ENCODE data around the gene SYNE2. TPM values are rescaled to one million over a fixed set of nuclear protein-coding genes. Genes with fewer than 3 reads are reported as not detected.

The SYNE2 gene
- total and polyA plus RNA-seq, 2 of the 8 experiments (the other 6 are each of a cell fraction or from before 2014, with no cell fraction given) = 32.6 to 46.1 TPM

- Histone ChIP-seq H2BK5ac (ENCODE audit: low read depth, low read length) (peak overlapping the region; percentile 83; the same call in 1 of the 2 replicates), H2AK5ac (ENCODE audit: low read depth, low read length) (peak overlapping the region; percentile 96; the same call in 1 of the 2 replicates), H2AFZ (ENCODE audit: low read length) (no peak overlapping the region), H4K8ac (ENCODE audit: extremely low read depth, insufficient read depth, low read length) (no peak overlapping the region), H3K18ac (ENCODE audit: extremely low read depth, low read length) (peak overlapping the region; percentile 27; the same call in 1 of the 2 replicates), H3K27me3 (replicated peaks in 1 of 4; ENCODE audit: control insufficient read depth in 3 of 4, extremely low read depth in 1 of 4, insufficient read depth in 3 of 4, low read length in 3 of 4) (no peaks in the 10 kb centered on the region), H3K14ac (ENCODE audit: insufficient read length) (no peak overlapping the region), H3K4me3 (ENCODE audit: extremely low read depth in 1 of 4, insufficient read depth in 2 of 4, low read depth in 3 of 4, low read length in 4 of 4) (peak overlapping the region in 2 of 4 experiments; percentile 1 to 51; a peak in 4 of 8 replicates), H3K79me1 (ENCODE audit: low read depth, low read length) (peaks cover 2% of the 10 kb centered on the region; the same call in 1 of the 2 replicates), H3K23me2 (ENCODE audit: low read depth, low read length) (peaks cover 2% of the 10 kb centered on the region; the same call in 1 of the 2 replicates), H3K9ac (replicated peaks in 1 of 4; ENCODE audit: extremely low read depth in 1 of 4, low read depth in 3 of 4, low read length in 3 of 4) (peak overlapping the region in 1 of 4 experiments; percentile 42; a peak in 3 of 7 replicates), H4K20me1 (replicated peaks in 1 of 2; ENCODE audit: control insufficient read depth in 1 of 2, insufficient read depth in 2 of 2, low read length in 2 of 2) (no peaks in the 10 kb centered on the region), H2BK12ac (ENCODE audit: low read depth, low read length) (no peak overlapping the region; the same call in 1 of the 2 replicates), H3K4me2 (ENCODE audit: insufficient read depth in 1 of 2, low read depth in 2 of 2, low read length in 2 of 2) (peak overlapping the region; percentile 66 to 79), H3K27ac (ENCODE audit: low read depth, low read length) (peak overlapping the region; percentile 33; the same call in 1 of the 2 replicates), H3K79me2 (ENCODE audit: control insufficient read depth in 1 of 2, insufficient read depth in 2 of 2, low read length in 2 of 2) (peaks cover 0 to 34% of the 10 kb centered on the region in 2 experiments; a peak in 3 of 4 replicates), H2BK15ac (ENCODE audit: low read length) (no peak overlapping the region), H4K5ac (ENCODE audit: insufficient read length, low read depth, low read length) (no peak overlapping the region), H2BK20ac (ENCODE audit: low read length) (no peak overlapping the region), H3K4ac (replicated peaks; ENCODE audit: insufficient read length, low read depth, low read length) (no peak overlapping the region), H3K9me3 (ENCODE audit: insufficient read depth in 2 of 2, low read depth in 1 of 2, low read length in 1 of 2) (no peaks in the 10 kb centered on the region), H2BK120ac (replicated peaks; ENCODE audit: low read depth, low read length) (no peak overlapping the region), H3K4me1 (replicated peaks in 1 of 4; ENCODE audit: control insufficient read depth in 3 of 4, insufficient read depth in 4 of 4, low read length in 3 of 4) (peaks cover 7 to 17% (median 13%) of the 10 kb centered on the region in 4 experiments; a peak in 5 of 7 replicates), H3K36me3 (ENCODE audit: control insufficient read depth in 2 of 4, insufficient read depth in 4 of 4, low read length in 3 of 4) (no peaks in the 10 kb centered on the region), H4K91ac (replicated peaks; ENCODE audit: insufficient read length, low read length) (no peak overlapping the region), H3K23ac (ENCODE audit: insufficient read length) (no peak overlapping the region), H3K56ac (replicated peaks; ENCODE audit: insufficient read length, low read depth, low read length) (no peak overlapping the region)
- peak in 1 of 2 experiments; percentile 21 for DNase-seq (ENCODE audit: low read depth in 1 of 2, low spot score in 2 of 2)
- POLR2A ChIA-PET (ENCODE audit: partially characterized antibody) = interaction anchor here (0.9 to 2.1 kb wide), 6 partner anchors 9 to 39 kb away, joined by 3 to 8 read pairs (median 4); partner anchors contain the start of gene SYNE2
- 4% methylated on average over 10 of the region's 10 CpGs; no CpG with 5 or more reads in 1 of the 2 experiments for WGBS, 2 experiments (ENCODE audit: extremely low coverage in 1 of 2, insufficient coverage in 1 of 2, insufficient read length in 1 of 2, insufficient replicate concordance in 2 of 2, low coverage in 1 of 2, low lambda C conversion rate in 2 of 2, missing lambda C conversion rate in 1 of 2)
- FAIRE-seq = peak; percentile 75
- CTCF ChIA-PET (ENCODE audit: partially characterized antibody) = interaction anchor here (1.7 kb wide), 1 partner anchor 9 kb away, joined by 5 read pairs; no protein-coding TSS in a partner anchor
- no peak for TF ChIP-seq FOSL1 (IDR thresholded peaks at IDR 0.05; ENCODE audit: insufficient read depth, low read depth, low read length)
- no peak for TF ChIP-seq JUN (IDR thresholded peaks at IDR 0.05; ENCODE audit: low read depth, low read length)
- TF ChIP-seq POU5F1 (IDR thresholded peaks at IDR 0.05; ENCODE audit: low read depth, low read length) = 0 out of 2 replicates have a peak, but pooled peaks have one; percentile 10
- no peak for TF ChIP-seq ATF3 (IDR thresholded peaks at IDR 0.05; ENCODE audit: insufficient read depth, low read depth, low read length)
- TF ChIP-seq RFX5 (IDR thresholded peaks at IDR 0.05; ENCODE audit: borderline replicate concordance, low read depth, low read length) = no peak
- TF ChIP-seq TAF1 (IDR thresholded peaks at IDR 0.05; ENCODE audit: low read depth, low read length) = no peak
- TF ChIP-seq POLR2AphosphoS5 (IDR thresholded peaks at IDR 0.05; ENCODE audit: low read depth, low read length) = no peak
- no peak for TF ChIP-seq EZH2 (IDR thresholded peaks at IDR 0.05; ENCODE audit: low read depth, low read length, severe bottlenecking)
- no peak for TF ChIP-seq TEAD4 (IDR thresholded peaks at IDR 0.05; ENCODE audit: low read depth, low read length)
- peak; percentile 93 for TF ChIP-seq MAX (IDR thresholded peaks at IDR 0.05)
Observed at GRCh38 chr14:63891148-63891975, 38.6 kb downstream of the SYNE2 start.

Data from H1 (cell line).